NCI-H1048 (cell line): ENCODE results near the gene SREBF2.

Experiments used
- DNase-seq: peaks from one replicate; lab custom pipeline; 2025; lab: John Stamatoyannopoulos, UW

Gene SREBF2

GRCh38 chr22:41908411-41909309 is 75.8 kb downstream of the SREBF2 start:
- DNase-seq, result no peak

GRCh38 chr22:41909310-41910049 is 76.6 kb downstream of the SREBF2 start:
- DNase-seq, result no peak

- no peak for DNase-seq
Observed at GRCh38 chr22:41910050-41911000, 77.4 kb downstream of the SREBF2 start.

GRCh38 chr22:41911001-41911611 is 78.2 kb downstream of the SREBF2 start:
- no peak for DNase-seq

DNA sequence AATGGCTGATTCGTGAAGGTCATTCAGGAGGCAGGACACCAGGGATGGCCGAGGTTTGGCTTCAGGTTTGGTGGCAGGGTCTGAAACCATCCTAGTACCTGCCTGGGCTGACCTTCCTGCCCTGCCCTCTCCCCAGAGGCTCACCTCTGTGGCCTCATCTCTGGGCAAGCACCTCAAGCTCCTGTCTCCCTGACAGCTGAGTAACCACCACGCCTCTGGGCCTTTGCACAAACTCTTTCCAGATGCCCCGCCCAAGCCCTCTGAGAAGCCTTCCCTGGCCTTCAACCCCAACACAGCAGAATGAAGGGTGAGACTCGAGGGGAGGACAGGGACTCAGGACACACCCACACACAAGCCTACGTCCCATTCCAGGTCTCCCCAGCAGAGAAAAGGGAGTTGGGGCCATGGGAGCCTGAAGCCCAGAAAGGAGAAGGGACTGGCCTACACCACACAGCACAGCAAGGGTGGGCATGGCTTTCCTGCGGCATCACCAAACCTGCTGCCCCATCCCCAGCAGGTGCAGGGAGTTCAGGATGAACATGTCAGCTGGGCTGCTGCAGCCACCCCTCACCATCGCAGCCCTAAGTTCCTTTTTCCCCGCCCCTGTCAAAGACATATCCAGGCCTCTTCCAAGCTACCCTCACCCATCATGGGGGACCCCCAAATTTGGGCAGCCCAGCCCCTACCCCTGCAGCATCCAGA is 79.6 kb downstream of the SREBF2 start:
- DNase-seq, result no peak

DNA sequence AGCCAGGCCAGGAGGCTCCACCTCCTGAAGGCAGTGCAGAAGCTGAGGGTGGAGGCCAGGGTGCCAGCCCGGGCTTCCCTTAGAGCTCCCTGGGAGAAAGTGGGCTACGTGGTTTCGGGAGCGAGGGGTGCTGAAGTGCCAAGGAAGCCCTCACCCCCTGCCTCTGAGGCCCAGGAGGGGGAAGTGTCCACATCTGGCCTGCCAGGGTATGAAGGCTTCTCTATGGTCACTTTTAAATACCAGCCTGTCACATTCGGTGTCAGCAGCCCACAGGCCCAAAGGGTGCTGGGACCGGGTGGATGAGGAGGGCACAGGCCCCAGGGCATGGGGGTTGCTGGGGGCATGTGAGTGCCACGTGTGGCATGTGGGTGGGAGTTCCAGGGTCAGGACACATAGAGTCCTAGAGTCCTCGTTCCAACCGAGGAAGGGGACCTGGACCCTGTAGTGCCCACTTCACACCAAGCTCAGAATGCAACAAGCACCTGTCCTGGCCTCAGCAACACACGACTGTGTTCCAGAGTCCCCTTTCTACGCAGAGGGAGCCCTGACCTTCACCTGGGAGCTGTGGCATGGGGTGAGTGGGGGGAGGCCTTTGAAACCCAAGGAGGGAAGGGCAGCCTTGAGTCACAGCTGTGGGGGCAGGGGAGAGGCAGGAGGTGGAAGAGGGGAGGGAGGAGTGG is 80.3 kb downstream of the SREBF2 start:
- no peak for DNase-seq

DNA sequence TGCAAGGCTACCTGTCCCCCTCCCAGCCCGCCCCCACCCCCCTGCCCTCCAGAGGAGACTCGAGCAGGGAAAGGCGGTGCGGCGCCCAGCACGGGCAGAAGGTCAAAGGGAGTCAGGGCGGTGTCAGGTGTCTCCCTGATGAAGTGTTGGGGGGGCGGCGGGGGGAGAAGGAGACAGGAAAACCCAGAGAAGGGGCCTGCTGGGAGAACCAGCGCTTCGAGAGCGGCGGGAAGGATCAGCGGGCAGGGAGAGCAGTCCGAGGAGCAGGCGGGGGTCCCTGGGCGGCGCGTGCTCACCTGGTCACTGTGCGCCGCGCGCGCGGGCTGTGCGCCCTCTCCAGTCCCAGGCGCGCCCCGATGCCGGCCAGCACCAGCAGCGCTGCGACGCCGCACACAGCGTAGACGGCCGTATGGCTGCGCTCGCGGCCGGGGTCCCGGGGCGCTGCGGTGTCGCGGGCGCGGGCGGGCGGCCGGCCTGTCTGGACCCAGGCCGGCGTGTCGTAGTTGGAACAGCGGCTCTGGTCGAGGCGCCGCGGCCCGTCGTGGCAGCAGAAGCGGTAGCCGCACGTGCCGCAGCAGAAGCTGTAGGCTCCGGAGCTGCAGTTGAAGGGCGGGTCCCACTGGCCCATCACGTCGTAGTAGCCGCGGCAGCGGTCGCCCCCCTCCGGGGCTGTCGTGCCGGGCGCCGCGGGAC is 81.1 kb downstream of the SREBF2 start:
- no peak for DNase-seq

DNA sequence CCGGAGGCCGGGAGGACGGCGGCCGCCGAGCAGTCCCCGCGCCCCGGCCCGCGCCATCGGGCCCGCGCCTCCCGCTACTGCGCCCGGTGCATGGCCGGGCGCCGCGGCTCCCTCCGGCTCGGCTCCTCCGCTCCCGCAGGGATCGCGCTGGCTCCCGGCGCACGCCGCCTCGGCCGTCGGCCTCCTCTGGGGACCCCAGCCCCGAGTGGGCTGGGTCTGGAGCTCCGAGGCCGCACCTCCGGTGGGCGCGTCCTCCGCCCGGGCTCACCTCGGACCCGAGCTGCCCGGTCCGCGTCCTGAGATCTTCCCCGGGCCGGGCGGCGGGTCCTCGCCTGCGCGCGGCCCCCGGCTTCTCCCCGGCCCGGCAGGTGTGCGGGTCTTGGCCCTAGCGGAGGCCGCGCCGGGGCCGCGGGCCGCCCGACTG is 81.7 kb downstream of the SREBF2 start:
- no peak for DNase-seq

GRCh38 chr22:41915035-41915785 is 82.3 kb downstream of the SREBF2 start, which contains the start of gene SHISA8:
Gene SHISA8, minus strand, starts transcription at chr22:41915074. Its CDS starts 407 bp downstream, at chr22:41914667.
- no peak for DNase-seq

DNA sequence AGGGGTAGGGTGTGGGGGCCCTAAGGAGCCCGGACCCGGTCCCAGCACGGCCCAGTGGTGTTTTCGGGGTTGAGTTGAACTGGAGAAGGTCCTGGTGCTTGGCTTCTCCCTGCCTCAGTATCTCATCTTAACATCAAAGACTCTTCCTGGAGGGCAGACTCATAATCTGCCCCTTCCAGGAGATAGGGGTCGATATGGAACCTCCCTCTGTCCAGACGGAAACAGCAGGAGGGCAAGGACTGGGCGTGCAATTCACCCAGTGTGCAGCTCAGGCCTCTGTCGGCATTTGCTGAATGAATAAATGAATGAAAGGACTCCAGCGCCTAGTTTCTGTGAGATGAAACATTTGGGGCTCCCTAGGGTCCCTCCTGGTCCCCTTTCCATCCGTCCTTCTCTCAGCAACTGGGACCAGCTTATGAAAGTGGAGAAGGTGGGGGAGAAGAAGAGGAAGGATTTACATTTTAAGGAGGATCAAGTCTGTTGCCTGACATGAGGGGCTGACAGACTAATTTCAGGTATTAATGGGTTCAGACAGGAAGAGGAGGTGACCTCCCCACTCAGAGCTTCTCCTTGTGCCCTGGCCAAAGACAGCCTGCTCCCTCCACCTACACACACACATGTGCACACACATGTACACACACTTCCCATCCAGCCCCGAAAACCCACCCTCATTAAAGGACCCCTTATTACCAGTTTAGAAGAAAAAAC is 83.0 kb downstream of the SREBF2 start:
- no peak for DNase-seq

- no peak for DNase-seq
Observed at GRCh38 chr22:41916745-41917358, 83.9 kb downstream of the SREBF2 start.

- DNase-seq, result no peak
Observed at GRCh38 chr22:41917375-41917902, 84.5 kb downstream of the SREBF2 start.

DNA sequence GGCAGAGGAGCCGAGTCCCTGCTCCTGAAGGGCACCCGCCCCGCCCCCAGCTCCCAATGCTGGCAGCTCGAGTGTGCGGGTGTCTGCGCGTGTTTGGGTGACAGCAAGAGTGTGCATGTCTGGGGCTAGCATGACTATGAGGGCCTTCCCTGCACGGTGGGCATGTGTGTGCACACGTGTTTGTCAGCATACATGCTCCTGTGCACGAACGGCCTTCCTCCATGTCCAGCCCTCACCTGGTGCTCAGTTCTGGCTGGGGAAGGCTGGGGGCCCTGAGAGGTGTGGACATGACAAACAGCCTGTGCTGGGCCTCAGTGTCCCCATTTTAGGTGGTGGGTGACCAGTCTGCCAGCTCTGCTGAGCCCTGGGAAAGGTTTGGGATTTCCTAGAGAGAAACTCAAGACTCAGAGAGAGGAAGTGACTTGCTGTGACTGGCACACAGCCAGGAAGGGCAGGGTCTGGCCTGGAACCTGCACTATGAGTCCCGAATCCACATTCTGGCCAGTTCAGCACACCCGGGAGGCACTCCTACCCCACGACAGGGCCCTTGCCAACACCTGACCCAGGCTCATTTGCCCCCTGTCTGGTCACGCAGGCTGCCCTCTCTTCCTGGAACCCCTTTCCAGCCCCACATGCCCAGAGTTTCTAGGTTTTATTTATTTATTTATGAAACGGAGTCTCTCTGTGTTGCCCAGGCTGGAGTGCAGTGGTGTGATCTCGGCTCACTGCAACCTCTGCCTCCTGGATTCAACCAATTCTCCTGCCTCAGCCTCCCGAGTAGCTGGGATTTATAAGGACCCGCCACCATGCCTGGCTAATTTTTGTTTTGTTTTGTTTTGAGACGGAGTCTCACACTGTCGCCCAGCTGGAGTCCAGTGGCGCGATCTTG is 85.2 kb downstream of the SREBF2 start:
- no peak for DNase-seq

DNA sequence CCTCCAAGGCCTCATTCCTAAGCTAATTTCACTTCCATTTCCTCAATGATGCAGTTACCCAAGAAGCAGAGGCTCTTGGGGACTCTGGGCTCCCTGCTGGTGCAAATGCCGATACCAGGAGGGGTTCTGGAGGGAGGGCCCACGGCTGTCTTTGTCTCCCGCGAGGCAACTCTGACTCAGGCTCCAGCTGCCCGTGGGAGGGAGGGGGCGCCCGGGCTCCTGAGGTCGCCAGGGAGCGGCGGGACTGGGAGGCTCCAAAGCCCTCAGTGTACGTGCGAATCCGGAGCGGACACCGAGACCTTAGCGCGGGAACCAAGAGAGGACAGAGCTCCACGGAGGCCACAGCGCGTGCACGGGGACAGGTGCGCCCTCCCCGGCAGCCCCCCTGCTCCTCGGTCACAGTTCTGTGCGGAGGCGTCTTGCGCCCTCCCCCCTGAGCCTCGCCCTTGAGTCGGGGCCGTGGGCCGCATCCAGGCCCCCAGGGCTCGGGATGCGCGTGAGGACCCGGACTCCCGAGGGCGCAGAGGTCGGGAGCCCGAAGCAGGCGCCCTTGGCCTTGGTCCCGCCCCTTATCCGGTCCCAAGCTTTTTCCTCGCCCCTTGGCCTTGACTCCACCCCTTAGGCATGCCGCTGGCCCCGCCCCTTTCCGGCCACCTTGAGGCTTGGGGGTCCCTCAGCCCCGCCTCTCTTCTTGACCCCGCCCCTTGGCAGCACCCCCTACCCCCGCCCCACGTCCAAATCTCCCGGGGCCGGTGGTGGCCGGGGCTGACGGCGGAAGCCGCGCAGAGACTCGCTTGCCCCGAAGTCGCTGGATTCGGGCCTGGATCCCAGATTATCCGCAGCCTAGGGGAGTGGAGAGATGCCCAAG is 86.7 kb downstream of the SREBF2 start:
- no peak for DNase-seq

DNA sequence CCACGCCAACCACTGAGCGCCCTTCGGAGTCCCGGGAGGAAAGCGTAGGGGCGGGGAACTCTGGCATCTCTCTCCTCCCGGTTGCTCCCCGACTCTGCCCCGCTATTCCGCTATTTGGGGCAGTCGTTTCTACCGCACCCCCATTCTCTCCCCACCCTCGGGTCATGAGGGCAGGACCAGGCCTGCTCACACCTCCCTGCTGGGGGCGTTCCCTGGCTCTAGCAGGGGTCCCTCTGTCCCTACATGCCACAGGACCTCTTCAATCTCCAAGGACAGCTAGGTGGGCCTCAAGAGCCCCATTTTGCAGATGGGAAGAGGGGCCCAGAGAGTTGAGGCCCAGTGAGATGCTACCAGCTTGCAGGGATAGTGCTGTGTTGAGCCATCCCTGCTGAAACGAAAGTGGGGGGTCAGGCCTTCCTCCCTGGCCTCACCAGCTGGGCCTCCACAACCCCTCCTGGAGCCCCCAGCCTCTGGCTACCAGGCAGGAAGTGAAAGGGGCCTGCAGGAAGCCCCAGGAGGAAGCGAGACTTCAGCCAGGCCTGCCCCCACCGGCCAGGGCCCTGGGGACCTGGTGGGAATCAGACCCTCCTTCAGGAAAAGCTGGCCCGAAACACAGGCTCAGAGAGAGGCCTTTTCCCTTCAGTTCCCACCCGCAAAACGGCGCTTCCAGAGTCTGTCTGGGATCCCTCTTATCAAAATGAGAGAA is 87.5 kb downstream of the SREBF2 start:
- DNase-seq, result no peak
